Smooth muscle cell (in vitro differentiated cells): ENCODE measurements around the gene ATP6V0C. TPM values are rescaled to one million over a fixed set of nuclear protein-coding genes. Genes with fewer than 3 reads are reported as not detected.

Experiments used
- DNase-seq: peaks from one replicate; lab custom pipeline; 2025; ENCODE audit not compliant: unreplicated experiment; lab: John Stamatoyannopoulos, UW
- H2AFZ ChIP-seq: fragments of 200-600 bp; sonication (generic); 2 replicates; pipeline ENCODE4 v1.6.0; 2016; ENCODE audit warnings: antibody characterized with exemption, low read depth, mild to moderate bottlenecking
- H3F3A ChIP-seq: fragments of 200-600 bp; sonication (generic); 2 replicates; pipeline ENCODE4 v1.6.0; 2017; ENCODE audit warnings: antibody characterized with exemption, low read depth
- H3K27ac ChIP-seq: fragments of 200-600 bp; sonication (generic); 2 replicates; pipeline ENCODE4 v1.5.1; 2016; ENCODE audit warnings: low read depth, mild to moderate bottlenecking
- H3K27me3 ChIP-seq: fragments of 200-600 bp; sonication (generic); 2 replicates; pipeline ENCODE4 v1.6.1; 2016; ENCODE audit warnings: low read depth, mild to moderate bottlenecking
- H3K36me3 ChIP-seq: fragments of 200-600 bp; sonication (generic); 2 replicates; pipeline ENCODE4 v1.5.1; 2016; ENCODE audit warnings: low read depth
- H3K4me1 ChIP-seq: fragments of 200-600 bp; sonication (generic); 2 replicates; pipeline ENCODE4 v1.5.1; 2016; ENCODE audit warnings: low read depth
- H3K4me2 ChIP-seq: fragments of 200-600 bp; sonication (generic); 2 replicates; pipeline ENCODE4 v1.6.0; 2016; ENCODE audit warnings: mild to moderate bottlenecking
- H3K4me3 ChIP-seq: fragments of 200-600 bp; sonication (generic); 2 replicates; pipeline ENCODE4 v1.5.1; 2016; ENCODE audit warnings: mild to moderate bottlenecking
- H3K79me2 ChIP-seq: fragments of 200-600 bp; sonication (generic); 2 replicates; pipeline ENCODE4 v1.6.0; 2016; ENCODE audit warnings: low read depth, mild to moderate bottlenecking
- H3K9ac ChIP-seq: fragments of 200-600 bp; sonication (generic); 2 replicates; pipeline ENCODE4 v1.6.0; 2016; ENCODE audit warnings: low read depth
- H3K9me3 ChIP-seq: fragments of 200-600 bp; sonication (generic); replicated peaks from 2 replicates; pipeline ENCODE4 v1.5.1; 2016; ENCODE audit warnings: low read depth
- H4K20me1 ChIP-seq: fragments of 200-600 bp; sonication (generic); 2 replicates; pipeline ENCODE4 v1.6.0; 2016; ENCODE audit warnings: low read depth
- WGBS: methylation state at CpG from one replicate; pipeline ENCODE4 v1.1.7; 2016; ENCODE audit warnings: low lambda C conversion rate; 5-methylcytosine and 5-hydroxymethylcytosine counted together
- polyA plus RNA-seq: library from polyadenylated mRNA; unstranded; fragments of >200 nt; fragmentation: Nextera tagmentation; extraction: Ambion mirVana; gene quantifications from 2 replicates; pipeline ENCODE4 v1.2.1, GENCODE V29; 2016
- total RNA-seq: library from RNA; depleted of rRNA; stranded (reverse); fragments of >200 nt; gene quantifications from 2 replicates; pipeline ENCODE4 v1.2.3, GENCODE V29; 2014
- TF ChIP-seq, protein P1 (sequence below): fragments of 200-600 bp; sonication (generic); IDR thresholded peaks from 2 replicates; pipeline ENCODE4 v1.5.1; 2017; ENCODE audit warnings: borderline replicate concordance, mild to moderate bottlenecking, antibody characterized with exemption; ENCODE audit not compliant: insufficient read depth, poor library complexity, severe bottlenecking

The ATP6V0C gene
- total and polyA plus RNA-seq, 2 experiments from 2014 or later = 99.2 to 207 TPM

DNA sequence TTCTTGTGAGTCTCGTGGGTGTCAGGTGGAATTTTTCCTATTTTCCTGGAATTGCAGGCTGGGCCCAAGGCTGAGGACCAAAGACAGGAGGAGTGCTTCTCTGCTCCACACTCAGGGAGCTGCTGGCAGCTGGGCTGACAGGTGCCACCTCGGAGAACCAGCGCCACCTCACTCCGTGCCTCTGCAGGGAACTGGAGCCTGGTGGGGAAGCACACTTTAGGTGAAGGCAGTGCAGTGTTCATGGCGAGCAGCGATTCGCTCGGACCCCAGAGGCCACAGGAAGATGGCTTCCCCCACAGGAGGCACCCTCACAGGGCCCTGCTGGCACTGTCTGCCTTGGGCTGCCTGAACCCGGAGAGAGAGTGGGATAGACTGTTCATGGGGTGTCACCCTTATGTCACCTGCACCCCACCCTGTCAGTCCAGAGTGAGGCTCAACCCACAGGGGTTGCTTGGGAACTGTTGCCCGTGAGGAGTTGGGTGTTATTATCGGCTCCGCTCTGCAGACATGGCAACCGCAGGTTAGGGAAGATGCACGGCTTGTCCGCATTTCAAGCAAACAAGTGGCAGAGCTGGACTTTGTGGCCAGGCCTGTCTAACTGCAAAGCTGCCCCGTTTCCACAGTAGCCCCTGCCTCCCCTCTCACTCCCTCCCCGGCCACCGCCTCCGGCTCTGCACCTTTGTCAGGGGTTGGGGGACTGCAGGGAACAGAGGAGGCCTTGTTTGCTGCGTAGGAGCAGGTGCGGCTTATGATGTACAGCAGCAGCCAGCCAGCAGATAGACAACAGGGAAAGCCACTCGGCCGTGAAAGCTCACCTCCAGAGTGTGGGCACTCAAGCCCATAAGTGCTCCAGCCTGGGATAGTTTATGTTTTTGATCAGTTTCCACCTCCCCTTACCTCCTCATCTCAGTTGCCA is 23.3 kb upstream of the ATP6V0C start:
- Histone ChIP-seq H3K27ac (no peak overlapping the region), H3F3A (no peaks in the 10 kb centered on the region), H3K27me3 (no peaks in the 10 kb centered on the region), H3K4me1 (no peaks in the 10 kb centered on the region), H2AFZ (no peak overlapping the region), H4K20me1 (peaks cover 39% of the 10 kb centered on the region), H3K9me3 (no peaks in the 10 kb centered on the region), H3K4me2 (no peak overlapping the region), H3K4me3 (no peak overlapping the region), H3K9ac (no peak overlapping the region), H3K79me2 (no peaks in the 10 kb centered on the region), H3K36me3 (no peaks in the 10 kb centered on the region)
- WGBS = 95% methylated on average over 23 of the region's 23 CpGs
- TF ChIP-seq, protein P1, sequence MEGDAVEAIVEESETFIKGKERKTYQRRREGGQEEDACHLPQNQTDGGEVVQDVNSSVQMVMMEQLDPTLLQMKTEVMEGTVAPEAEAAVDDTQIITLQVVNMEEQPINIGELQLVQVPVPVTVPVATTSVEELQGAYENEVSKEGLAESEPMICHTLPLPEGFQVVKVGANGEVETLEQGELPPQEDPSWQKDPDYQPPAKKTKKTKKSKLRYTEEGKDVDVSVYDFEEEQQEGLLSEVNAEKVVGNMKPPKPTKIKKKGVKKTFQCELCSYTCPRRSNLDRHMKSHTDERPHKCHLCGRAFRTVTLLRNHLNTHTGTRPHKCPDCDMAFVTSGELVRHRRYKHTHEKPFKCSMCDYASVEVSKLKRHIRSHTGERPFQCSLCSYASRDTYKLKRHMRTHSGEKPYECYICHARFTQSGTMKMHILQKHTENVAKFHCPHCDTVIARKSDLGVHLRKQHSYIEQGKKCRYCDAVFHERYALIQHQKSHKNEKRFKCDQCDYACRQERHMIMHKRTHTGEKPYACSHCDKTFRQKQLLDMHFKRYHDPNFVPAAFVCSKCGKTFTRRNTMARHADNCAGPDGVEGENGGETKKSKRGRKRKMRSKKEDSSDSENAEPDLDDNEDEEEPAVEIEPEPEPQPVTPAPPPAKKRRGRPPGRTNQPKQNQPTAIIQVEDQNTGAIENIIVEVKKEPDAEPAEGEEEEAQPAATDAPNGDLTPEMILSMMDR = no peak
- no peak for DNase-seq

DNA sequence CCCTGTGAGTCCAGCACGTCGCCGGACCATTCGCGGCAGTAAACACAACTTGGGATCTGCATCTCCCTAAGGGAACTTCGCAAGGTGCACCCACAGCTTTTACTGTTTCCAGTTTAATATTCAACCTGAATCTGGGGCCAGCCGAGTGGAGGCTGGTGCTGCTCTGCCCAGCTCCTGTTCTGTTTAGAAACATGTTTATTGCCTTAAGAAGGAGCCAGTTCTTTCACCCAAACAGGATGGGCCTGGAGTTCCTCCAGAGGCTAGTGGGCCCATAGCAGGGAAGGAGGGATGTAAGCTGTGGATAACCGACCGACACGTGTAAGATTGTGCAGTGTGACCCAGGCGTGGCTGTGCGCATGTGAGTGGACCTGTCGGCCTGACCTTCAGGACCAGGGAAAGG is 21.5 kb upstream of the ATP6V0C start:
- DNase-seq = no peak
- TF ChIP-seq, protein P1 = no peak
- Histone ChIP-seq H3K4me3 (no peak overlapping the region), H3K9ac (no peak overlapping the region), H3F3A (no peaks in the 10 kb centered on the region), H3K27ac (no peak overlapping the region), H3K9me3 (no peaks in the 10 kb centered on the region), H2AFZ (no peak overlapping the region), H3K79me2 (no peaks in the 10 kb centered on the region), H3K4me1 (no peaks in the 10 kb centered on the region), H3K27me3 (no peaks in the 10 kb centered on the region), H3K4me2 (no peak overlapping the region), H3K36me3 (no peaks in the 10 kb centered on the region), H4K20me1 (peaks cover 21% of the 10 kb centered on the region)
- WGBS = 97% methylated on average over 13 of the region's 13 CpGs

DNA sequence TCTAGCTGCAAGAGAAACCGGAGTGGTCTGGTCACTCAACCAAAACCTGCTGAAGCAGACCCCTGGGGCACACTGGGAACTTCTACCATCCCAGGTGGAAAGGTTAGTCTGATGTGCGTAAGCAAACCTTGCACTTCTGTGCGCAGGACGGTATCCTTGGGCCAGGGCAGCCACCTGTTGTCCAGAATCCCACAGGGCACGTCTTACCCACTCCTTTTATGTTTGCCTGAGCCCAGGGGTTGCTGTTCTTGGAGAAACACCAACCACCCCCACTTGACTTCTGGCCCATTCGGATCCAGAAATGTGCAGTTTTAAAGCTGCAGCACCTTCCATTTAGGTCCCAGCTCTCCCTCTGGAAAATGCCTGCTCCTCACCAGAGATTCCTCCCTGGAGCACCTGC is 20.1 kb upstream of the ATP6V0C start:
- Histone ChIP-seq H3F3A (no peaks in the 10 kb centered on the region), H3K27ac (no peak overlapping the region), H3K36me3 (no peaks in the 10 kb centered on the region), H3K9ac (no peak overlapping the region), H3K79me2 (no peaks in the 10 kb centered on the region), H2AFZ (no peak overlapping the region), H4K20me1 (peaks cover 13% of the 10 kb centered on the region), H3K4me2 (no peak overlapping the region), H3K27me3 (no peaks in the 10 kb centered on the region), H3K4me3 (no peak overlapping the region), H3K4me1 (no peaks in the 10 kb centered on the region), H3K9me3 (no peaks in the 10 kb centered on the region)
- WGBS = 92% methylated on average over 6 of the region's 6 CpGs
- TF ChIP-seq, protein P1 = no peak
- no peak for DNase-seq

DNA sequence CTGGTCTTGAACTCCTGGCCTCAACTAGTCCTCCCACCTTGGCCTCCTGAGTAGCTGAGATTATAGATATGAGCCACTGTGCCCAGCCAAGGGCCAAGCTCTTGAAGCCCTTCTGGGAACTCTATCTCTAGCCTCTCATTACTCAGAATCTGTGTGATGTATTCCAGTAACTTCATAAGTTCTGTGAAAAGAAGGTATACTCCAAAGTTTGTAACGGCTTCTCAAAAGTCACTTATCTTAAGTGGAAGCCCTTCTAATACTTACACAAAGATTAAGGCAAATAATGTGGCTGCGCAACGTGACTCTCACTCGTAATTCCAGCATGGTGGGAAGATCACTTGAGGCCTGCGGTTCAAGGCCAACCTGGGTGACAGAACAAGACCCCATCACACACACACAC is 19.1 kb upstream of the ATP6V0C start:
- Histone ChIP-seq H3K27me3 (no peaks in the 10 kb centered on the region), H3K27ac (no peak overlapping the region), H3K79me2 (no peaks in the 10 kb centered on the region), H3K36me3 (no peaks in the 10 kb centered on the region), H3K9ac (no peak overlapping the region), H3K4me3 (no peak overlapping the region), H3K9me3 (no peaks in the 10 kb centered on the region), H2AFZ (no peak overlapping the region), H4K20me1 (peaks cover 9% of the 10 kb centered on the region), H3K4me2 (no peak overlapping the region), H3F3A (no peaks in the 10 kb centered on the region), H3K4me1 (no peaks in the 10 kb centered on the region)
- 85% methylated on average over 5 of the region's 5 CpGs for WGBS
- TF ChIP-seq, protein P1 = no peak
- no peak for DNase-seq
